Cortex of kidney (tissue), 1 donor: ENCODE data around the gene ARNT2.
"Not testable (repeated sequence)": the region's sequence is repeated elsewhere in the genome, so short reads cannot be mapped to it uniquely, and the experiment has no call there.

ENCODE experiments used
- DNase-seq: peaks from one replicate; lab custom pipeline; 2025; lab: John Stamatoyannopoulos, UW

The ARNT2 gene

GRCh38 chr15:80491163-80491847 is 87.1 kb downstream of the ARNT2 start:
- no peak for DNase-seq

- DNase-seq, result no peak
These were observed 88.2 kb downstream of the ARNT2 start for GRCh38 chr15:80492409-80492808.

GRCh38 chr15:80492874-80493273 is 88.7 kb downstream of the ARNT2 start:
- DNase-seq, result no peak

- DNase-seq, result no peak
These were observed 90.2 kb downstream of the ARNT2 start for GRCh38 chr15:80494351-80494751.

- DNase-seq, result no peak
These were observed 90.6 kb downstream of the ARNT2 start for GRCh38 chr15:80494756-80495155.

- DNase-seq, result no peak
These were observed 91.3 kb downstream of the ARNT2 start for GRCh38 chr15:80495401-80495942.

GRCh38 chr15:80496096-80496495 is 91.9 kb downstream of the ARNT2 start:
- no peak for DNase-seq

- no peak for DNase-seq
These were observed 93.0 kb downstream of the ARNT2 start for GRCh38 chr15:80497221-80497620.

GRCh38 chr15:80498652-80499051 is 94.5 kb downstream of the ARNT2 start:
- no peak for DNase-seq

- no peak for DNase-seq
These were observed 95.8 kb downstream of the ARNT2 start for GRCh38 chr15:80500021-80500420.

- no peak for DNase-seq
These were observed 97.3 kb downstream of the ARNT2 start for GRCh38 chr15:80501476-80501875.

- DNase-seq, result no peak
These were observed 98.6 kb downstream of the ARNT2 start for GRCh38 chr15:80502782-80503181.

GRCh38 chr15:80503319-80503952 is 99.3 kb downstream of the ARNT2 start:
- no peak for DNase-seq

- no peak for DNase-seq
These were observed 100.7 kb downstream of the ARNT2 start for GRCh38 chr15:80504931-80505330.

- no peak for DNase-seq
These were observed 102.2 kb downstream of the ARNT2 start for GRCh38 chr15:80506286-80506893.

- DNase-seq, result no peak
These were observed 102.9 kb downstream of the ARNT2 start for GRCh38 chr15:80507131-80507530.

GRCh38 chr15:80507638-80508316 is 103.6 kb downstream of the ARNT2 start:
- no peak for DNase-seq

- no peak for DNase-seq
These were observed 104.6 kb downstream of the ARNT2 start for GRCh38 chr15:80508783-80509182.

- no peak for DNase-seq
These were observed 105.6 kb downstream of the ARNT2 start for GRCh38 chr15:80509800-80510199.

- DNase-seq, result not testable (repeated sequence)
These were observed 106.8 kb downstream of the ARNT2 start for GRCh38 chr15:80510985-80511384.

- DNase-seq, result no peak
These were observed 108.8 kb downstream of the ARNT2 start for GRCh38 chr15:80512726-80513660.
